Adrenal gland (tissue), 5 donors: ENCODE data around the gene TIAL1.

ENCODE experiments used
- CTCF ChIP-seq, 6 experiments: fragments of 450-650 bp in 4 of 6; fragments of 200-600 bp in 2 of 6; sonication (generic) in 1 of 6; IDR thresholded peaks; 1 replicate in 5 of 6; 2 replicates in 1 of 6; pipeline versions ENCODE4 v1.5.1 to v1.8.0; 2016 to 2021; ENCODE audit warnings: antibody characterized with exemption in 6 of 6, mild to moderate bottlenecking in 2 of 6, moderate library complexity in 1 of 6
- POLR2A ChIP-seq, 2 donors: fragments of 450-650 bp; IDR thresholded peaks; one replicate each; pipeline ENCODE4 v1.6.1; 2017; ENCODE audit warnings: antibody characterized with exemption in 2 of 2, mild to moderate bottlenecking in 2 of 2, moderate library complexity in 1 of 2
- donor health status: DM: no; HTN: no; CAD: no.

- no peak for TF ChIP-seq CTCF (IDR thresholded peaks at IDR 0.05)
- no peak for TF ChIP-seq POLR2A (IDR thresholded peaks at IDR 0.05)
These were observed 22.5 kb upstream of the TIAL1 start for GRCh38 chr10:119619215-119619614.
